NCI-H524 treated with DMSO at 0.1 percent for 48 hours (cell line): ENCODE measurements around the gene RUNX2.

ENCODE experiments used
- DNase-seq: peaks from one replicate; lab custom pipeline; 2025; lab: John Stamatoyannopoulos, UW

RUNX2 gene

DNA sequence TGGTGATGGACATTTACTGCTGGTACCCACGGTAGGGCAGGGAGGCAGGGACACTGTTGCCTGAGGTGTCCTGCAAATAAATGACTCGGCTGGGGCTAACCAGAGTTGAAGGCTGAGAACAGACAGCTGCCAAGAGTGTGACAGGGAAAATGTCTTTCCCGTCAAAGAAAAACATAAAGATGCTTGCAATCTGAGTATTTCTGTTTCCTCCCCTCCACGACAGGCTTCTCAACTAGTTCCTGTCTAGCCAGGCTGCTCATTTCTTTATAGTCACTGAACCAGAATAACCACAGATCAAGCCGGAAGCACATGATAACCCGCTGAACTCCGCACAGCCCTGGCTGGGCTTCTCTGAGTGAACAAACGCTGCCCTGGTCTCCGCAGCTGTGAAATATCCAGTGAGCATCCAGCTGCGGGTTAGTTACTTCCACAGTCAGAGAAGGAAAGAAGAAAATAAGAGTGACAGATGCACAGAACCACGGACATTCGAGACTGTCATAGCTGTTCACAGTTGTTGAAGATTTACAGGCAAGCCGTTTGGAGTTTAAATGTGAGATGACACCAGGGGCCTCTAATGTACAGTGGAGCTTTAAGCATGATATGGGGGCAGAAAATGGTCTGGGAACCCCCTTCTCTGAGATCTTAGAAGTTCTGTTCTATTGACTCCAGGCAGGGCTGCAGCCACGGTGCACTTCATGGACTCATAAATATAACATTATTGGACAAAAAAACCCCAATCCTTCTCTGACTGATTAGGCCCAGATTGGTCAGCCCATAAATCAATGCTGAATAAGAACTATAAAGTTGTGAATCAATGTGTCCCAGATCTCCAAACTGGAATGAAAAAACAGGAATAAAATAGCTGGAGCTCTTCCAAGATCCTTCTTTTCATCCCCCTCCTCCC is 349.5 kb downstream of the RUNX2 start:
- DNase-seq = no peak

DNA sequence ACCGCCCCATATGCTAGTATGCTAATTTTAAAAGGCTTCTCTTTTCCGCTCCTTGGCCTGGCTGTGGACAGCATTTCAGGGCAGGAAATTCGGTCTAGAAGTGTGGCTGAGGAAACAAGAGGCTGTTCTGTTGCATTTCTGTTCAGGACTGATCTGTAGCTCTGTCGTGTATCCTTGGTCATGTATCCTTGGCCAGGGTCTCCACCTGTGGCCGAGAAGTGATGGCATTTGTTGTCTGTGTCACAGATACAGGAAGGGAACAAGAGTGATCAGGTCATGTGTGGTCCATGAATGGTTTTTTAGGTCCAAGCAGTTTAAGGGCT is 350.1 kb downstream of the RUNX2 start:
- no peak for DNase-seq

DNA sequence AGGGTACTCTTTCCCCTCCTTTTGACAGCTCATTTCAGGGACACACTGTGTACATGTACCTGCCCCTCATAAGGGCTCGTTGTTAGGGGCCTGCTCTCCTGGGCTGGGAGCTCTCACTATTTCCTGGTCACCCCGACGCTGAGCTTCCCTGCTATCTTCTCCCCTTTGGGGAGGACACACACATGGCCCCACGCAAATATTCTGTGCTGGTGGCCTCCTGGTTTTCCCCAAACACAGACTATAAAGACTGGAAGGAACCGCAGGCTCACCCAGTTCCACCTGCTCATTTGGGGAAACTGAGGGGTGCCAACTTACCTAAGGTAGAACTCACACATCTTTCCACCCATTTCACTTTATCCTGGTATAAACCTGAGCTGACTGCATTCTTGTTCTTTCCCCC is 351.0 kb downstream of the RUNX2 start:
- DNase-seq = no peak

DNA sequence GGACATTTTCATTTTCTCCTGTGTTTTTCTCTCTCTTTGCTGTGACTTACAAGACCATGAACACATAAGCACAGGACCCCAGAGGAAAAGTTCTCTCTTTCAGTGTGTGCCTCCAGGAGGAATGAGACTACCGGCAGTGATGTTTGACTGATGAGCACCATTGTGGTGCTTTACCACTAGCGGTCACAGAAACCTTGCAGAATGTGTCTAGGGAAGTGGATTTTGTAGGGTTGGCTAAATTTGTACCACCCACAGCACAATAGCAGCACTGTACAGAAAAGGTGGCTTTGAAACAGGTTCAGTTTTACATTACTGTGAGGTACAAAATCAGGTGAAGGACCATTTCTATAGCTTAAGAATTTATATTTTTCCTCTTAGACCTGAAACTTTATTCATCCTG is 351.5 kb downstream of the RUNX2 start:
- DNase-seq = no peak

DNA sequence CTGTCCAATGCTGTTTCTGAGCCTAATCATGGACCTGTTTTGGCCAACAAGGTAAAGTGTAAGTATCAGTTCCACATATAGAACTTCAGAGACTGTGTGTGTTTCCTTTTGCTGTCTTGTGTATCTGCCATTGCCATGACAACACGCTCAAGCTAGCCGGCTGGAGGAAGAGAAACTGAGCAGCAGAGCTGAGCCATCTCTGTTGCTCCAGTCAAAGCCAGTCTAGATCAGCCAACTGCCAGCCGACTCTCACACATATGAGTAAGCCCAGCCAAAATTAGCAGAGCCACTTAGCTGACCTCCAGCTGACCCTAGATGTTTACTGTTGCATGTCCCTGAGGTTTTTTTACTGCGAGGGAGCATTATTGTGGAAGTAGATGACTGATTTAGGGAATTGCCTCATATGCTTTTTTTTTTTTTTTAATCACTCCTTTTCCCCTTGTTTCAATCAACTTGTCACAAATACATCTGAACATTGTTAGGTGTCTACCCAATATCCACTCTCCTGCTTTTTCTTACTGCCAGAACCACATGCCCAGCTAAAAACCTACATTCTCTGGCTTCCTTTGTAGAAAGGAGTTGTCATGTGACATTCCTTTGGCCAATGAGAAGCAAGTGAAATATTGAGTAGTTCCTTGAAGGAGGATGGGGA is 353.9 kb downstream of the RUNX2 start:
- DNase-seq = no peak

DNA sequence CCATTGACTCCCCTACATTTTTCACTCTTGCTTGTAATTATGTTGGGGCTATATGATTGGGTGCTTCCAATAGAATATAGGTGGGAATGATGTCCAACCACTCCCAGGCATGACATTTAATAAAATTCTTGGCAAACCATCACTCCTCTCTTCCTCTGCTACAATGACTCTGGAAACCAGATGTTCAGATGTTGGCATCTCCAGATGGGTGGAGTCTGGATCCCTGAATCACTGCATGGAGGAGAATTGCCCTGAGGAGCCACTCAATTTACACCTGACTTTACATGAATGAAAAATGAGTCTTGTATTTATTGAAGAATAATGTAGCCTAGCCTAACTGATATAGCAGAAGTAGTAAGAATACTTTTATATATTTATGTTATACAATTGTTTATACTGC is 356.3 kb downstream of the RUNX2 start:
- no peak for DNase-seq

DNA sequence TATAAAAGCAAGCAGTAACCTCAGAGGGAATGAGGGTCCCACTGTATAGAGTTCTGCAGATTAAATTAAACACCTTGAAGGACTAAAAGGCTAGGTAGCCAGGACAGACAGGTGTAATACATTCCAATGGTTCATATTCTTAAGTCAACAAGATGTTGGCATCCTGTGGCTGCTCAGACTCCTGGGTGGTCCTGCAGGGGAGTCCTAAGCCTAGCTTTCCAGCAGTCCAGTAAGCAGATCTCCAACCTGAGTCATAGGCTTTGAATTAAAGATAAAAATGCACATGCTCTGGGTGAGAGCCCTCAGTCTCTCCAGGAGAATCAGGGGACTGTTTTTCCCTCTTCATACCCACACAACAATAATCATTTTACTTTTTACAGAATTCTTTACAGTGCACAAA is 356.9 kb downstream of the RUNX2 start:
- no peak for DNase-seq

DNA sequence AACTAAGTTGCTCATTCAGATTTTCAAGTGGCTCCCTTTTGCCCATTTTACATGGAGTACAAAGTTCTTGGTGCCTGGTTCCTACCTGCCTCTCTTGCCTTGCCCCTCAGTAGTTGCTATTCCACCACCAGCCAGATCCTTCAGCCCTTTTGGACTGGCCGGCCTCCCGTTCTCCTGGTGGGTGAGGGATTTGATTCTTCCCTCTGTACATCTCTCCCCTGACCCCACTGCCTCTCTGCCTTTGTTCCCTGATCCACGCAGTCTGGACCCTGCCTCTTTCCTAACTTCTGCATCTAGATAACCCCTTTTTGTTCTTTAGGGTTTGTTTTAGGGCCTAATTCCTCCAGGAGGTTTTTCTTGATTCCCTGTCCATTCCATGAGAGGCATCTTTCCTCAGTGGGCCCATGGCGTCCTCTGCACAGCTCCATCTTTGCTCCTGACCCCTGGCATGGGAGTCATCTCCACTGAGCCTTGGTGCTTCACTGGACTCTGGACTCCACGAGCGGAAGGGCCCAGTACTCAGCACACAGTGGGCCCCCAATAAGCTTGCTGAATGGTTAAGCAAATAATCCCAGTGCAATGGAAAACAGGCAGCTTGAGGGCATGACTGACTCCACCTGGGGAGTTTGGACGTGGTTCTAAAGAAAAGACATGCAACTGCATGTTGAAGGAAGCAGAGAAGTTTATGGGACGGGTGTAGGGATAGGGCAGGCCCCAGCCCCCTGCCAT is 358.9 kb downstream of the RUNX2 start:
- no peak for DNase-seq

DNA sequence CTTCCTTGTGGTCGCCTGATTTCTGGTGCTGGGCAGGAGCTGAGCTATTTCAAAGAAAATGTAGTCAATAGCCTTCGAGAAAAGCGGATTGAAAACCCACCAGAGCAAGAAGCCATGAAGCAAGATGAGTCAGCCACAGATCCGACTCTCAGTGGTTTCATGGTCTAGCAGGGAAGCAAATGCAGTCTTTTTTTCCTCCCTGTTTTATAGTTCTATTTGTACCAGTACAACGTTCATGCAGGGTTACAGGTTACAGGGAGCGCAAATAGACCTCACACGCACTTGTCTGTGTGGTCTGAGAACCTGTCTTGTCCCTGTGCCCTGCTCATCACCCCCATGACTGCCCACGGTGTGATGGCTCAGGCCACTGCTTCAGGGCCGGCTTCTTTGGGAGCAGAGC is 359.4 kb downstream of the RUNX2 start:
- no peak for DNase-seq

DNA sequence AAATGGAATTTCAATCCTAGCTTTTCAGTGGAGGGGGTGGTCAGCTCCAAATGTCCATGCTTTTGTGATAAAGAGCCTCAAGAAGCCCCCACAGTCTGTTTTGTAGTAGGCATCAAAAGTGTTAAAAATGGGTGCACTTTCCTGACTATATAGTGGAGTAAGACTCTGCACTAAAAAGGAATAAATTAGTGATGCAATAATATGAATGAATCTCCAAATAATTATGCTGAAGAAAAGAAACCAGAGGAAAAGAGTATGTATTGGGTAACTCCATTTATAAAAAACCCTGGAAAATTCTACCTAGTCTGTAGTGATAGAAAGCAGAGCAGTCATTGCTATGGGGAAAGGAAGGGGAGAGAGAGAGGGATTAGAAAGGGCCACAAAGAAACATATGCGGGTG is 360.1 kb downstream of the RUNX2 start:
- DNase-seq = peak; percentile 23

DNA sequence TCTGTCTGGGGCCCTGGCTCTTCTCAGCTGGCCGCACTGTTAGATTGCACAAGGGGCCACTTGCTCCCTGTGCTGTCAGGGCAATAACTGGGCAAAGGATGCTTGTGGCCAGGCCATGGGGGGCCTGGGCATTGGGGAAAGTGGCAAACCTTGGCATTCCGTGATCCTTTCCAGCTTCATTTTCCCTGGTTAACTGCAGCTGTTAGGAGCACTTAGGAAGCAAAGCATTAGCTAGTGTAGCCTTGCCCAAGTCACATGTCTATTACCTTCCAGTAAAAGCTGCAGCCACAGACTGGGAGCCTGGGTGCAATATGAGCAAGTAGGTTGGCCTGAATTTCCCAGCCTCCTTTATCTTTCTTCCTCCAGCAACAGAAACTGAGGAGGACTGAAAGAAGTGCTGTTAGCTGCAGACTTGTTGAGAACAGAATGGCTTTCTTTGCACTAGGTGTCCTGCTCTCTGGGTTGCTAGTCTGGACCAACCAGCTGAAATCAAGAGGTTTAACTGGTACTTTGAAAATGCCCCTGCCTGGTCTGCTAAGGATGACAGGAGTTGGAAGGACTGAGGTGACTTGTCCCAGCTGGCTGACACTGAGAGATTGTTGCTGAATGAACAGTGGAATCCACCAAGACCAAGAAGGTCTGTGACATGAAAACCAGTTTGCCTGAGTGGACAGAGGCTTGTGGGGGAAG is 361.9 kb downstream of the RUNX2 start:
- DNase-seq = no peak

DNA sequence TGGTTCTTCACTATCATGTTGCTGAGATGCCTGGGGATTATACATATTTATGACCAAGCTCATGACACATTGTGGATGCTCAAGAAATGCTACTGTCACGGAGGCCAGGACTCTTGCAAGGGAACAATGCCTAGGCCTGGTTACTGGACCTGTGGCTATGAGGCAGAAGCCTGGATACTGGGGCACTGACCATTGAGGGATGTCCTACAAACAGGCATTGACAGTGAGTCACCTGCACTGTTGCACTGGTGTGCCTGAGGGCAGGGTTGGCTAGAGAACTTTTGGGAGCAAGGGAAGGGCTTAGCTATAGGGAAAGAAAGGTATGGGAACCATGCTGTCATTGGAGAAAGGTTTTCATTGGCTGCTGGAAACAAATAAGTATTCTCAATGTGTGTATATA is 362.7 kb downstream of the RUNX2 start:
- DNase-seq = no peak

DNA sequence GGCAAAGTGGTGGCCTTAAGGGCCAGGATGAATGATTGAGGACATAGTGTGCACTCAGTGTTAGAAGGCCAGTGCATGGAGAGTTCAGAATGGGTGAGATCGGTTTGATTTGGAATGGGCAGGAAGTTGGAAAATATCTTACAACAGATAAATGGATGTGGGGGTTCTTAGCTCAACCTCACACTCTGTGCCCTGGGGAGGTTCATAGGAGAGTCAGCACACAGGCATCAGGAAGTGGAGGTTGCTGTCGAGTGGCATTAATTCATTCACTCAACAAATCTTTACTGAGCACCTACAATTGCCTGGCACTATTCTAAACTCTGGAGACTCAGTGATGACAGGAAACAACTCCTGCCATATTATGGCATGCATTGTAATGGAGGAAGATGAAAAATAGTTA is 363.3 kb downstream of the RUNX2 start:
- no peak for DNase-seq

DNA sequence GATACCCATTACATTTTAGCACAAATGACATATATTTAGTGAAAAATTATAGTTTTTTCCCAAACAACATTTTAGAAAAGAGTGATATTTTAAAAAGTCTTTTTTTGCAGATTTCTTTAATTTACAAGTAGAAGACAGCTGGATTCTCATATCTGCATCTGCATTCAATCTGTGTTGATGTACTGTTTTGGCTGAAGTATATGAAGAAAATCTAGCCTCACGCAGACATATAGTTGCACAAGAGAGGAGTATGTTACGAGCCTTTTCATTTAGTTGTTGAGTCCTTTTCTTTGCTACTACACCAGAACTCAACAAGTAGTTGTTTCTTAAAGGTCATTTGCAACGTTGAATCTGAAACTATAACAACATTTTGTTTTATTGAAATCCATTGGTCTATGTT is 363.9 kb downstream of the RUNX2 start:
- no peak for DNase-seq

DNA sequence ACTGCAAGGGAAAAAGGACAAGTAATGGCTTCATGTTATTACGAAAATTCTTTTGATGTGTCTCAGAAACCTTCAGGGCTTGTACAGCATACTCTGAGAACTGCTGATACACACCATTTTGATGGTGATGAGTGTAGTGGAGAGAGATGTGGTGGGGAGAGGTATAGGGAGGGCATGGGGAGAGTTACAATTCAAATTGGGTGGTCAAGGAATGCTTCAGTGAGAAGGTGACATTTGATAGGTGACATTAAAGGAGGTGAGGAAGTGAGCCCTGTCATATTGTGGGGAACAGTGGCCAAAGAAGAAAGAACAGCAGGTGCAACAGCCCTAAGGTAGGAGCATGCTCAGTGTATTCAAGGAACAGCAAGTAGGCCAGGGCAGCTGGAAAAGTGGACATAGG is 368.6 kb downstream of the RUNX2 start:
- DNase-seq = no peak

DNA sequence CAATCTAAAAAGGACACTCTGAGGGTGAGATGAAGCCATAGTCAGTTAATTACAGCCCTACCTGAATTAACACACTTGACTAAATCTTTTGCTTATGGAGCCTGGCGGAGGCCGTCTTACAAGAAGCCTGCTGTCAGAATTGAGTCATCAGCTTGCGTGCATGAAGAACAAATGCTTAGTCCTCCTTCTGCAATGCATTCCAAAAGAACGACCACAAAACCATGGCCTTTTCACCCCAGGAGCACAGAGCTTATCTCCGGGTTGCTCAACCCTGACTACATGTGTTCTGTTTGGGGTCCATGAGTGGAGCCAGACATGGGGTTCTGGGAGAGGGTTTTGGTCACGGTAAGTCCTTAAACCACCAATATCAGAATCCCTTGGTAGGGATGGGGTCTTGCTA is 369.5 kb downstream of the RUNX2 start:
- no peak for DNase-seq

DNA sequence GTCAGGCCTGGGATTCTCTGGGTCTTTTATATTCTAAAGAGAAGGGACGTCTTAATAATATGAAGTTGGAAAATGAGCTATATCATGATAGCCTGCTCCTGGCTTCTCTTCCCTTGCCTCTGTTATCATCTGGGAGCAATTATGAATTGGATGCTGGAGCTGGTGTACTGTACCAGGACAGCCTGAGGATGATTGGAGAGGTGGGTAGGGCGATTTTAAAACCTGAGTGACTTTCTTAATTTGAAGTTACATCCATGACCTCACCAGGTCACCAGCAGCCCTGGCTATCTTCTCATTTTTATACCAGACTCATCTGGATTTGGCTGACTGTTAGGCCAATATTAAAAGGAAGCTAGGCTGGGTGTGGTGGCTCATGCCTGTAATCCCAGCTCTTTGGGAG is 369.9 kb downstream of the RUNX2 start:
- DNase-seq = no peak

DNA sequence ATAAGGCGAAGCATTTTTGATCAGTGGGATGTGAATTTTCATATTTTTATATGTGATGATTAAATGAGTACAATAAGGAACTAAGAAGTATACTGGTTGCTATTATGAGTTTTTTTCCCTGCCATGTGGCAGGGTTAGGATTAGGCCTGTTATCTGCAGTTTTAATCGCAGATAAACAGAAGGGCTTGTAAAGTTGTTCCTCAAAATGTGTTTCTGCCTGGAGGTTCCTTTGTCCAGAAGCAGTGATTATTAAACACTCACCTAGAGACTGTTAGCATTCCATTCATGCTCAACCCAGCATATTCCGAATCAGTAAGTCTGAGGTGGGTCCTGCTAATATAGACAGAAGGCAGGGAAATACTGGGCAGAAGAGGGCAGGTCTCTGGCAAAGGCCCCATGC is 371.5 kb downstream of the RUNX2 start:
- no peak for DNase-seq

DNA sequence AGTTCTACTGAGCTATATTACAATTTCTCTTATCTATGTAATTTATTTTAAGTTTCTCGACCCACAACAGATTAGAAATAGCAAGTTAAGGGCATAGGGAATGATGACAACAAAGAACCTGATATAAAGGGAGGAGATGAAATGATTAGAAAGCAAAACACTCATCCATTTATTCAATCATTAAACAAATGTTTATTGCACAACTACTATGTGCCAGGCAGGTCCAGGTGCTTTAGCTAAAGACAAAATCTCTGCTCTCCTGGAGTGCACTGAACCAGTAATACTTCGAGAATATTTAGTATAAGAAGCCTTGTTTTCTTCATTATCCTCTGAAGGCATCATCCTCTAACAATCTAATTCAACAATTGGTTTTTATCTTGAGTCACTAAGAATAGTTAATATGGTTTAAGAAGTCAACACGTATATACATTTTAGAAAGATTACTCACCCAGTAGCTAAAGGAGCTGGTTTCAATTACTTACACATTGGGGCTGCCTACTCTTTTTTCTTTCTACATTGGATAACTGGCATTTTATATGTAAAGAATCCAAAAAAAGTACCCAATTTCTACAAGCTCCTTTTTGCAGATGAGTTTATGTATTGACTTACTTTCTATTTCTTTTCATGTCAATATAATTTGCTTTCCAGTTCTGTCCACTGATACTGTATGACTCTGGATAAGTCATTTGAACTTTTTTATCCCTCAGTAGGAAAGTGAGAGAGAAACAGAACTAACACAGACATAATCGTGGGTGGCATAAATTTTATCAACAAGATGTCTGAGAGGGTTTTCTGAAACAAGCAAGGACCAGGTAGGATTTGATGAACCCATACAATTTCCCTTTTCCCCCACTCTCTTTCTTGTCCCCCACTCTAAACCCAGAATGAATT is 375.0 kb downstream of the RUNX2 start:
- DNase-seq = no peak

DNA sequence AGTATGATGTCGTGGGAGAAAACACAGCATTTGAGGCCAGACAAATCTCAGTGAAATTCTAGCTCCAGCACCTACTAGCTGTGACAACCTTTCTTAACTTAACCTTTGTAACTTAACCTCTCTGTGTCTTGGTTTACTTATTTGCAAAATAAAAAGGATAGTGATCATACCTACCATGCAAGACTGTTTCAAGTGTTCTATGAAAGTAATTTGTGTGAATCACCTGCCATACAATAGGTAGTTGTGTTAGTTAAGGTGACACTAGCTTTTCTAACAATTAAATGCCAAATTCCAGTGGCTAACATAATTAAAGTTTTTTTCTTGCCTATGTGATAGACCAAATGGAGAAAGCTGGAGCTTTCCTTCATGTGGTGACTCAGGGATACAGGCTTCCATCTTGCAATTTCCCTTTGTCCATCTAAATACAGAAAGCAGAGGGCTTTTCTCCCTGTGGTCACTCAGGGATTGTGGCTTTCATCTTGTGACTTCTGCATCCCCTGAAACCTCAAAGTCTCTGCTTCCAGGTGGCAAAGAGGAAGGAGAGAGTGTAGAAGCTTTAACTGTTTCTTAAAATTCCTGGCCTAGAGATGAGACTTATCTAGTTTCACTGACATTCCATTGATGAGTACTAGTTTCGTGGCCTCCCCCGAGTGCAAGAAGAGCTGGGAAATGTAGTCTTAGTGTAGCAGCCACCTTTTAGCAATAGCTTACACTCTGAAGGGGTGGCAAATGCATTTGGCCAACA is 376.1 kb downstream of the RUNX2 start:
- DNase-seq = no peak
